Measurements from ENCODE around the gene PRG3. TPM values are rescaled to one million over a fixed set of nuclear protein-coding genes. Genes with fewer than 3 reads are reported as not detected.

The PRG3 gene
- total and polyA plus RNA-seq, 2 of the 4 experiments (the other 2 are of a cell fraction) = not detected

DNA sequence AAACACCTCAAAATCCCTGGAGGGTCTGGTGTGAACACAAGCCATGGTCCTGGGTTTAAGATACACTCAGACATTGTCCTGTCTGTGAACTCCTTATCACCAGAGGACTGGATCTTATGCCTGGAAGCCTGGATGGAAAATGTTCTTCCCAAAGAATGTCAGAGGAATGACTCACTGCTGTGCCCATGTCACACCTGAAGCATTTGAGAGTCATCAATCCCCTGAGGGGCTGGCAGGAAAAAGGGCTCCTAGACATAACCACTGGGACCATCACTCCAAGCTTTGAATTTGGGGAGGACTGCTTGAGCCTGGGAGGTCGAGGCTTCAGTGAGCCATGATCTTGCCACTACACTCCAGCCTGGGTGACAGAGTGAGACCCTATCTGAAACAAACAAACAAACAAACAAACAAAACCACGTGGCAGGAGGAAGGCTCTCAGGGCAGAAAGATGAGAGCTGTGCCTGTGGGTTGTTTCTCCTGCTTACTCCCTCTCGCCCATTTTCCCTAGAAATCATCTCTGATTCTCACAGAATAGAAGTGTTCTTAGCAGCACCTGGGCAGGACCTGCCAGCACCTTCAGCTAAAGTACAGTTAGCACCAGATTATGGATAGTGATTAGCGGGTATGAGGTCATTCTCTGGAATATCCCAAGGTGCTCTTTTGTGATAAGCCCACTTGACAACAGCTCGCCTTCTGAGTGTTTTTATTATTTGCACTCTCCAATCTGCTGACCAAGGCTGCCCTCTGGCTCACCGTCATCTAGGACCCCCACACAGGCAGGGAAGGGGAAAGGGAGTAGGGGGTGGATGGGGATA, 21.4 kb upstream of the PRG3 start:
- in situ Hi-C loops (cut with MboI; ENCODE audit: low sequenced_read_pairs) (no loop called here), dilution Hi-C loops (cut with HindIII; ENCODE audit: low sequenced_read_pairs, unreplicated experiment) (no loop called here), intact Hi-C loops (cut with micrococcal nuclease) (no loop called here)
- Histone ChIP-seq H4K5ac (ENCODE audit: low read depth, low read length) (no peak overlapping the region), H2BK120ac (ENCODE audit: low read depth, low read length) (no peak overlapping the region), H3K4me2 (ENCODE audit: low read depth, low read length) (no peak overlapping the region), H2BK5ac (ENCODE audit: low read depth, low read length, poor library complexity, severe bottlenecking) (no peak overlapping the region), H3K4ac (ENCODE audit: low read depth, low read length) (no peak overlapping the region), H2BK15ac (ENCODE audit: low read depth, low read length) (no peak overlapping the region), H2AK5ac (ENCODE audit: low read depth, low read length) (no peak overlapping the region), H4K20me1 (ENCODE audit: insufficient read depth, low read length) (no peaks in the 10 kb centered on the region), H3K18ac (ENCODE audit: low read depth, low read length) (no peak overlapping the region), H2AFZ (replicated peaks; ENCODE audit: low read length, poor library complexity) (no peak overlapping the region), H3K9me3 (ENCODE audit: control insufficient read depth, insufficient read depth, low read length) (no peaks in the 10 kb centered on the region), H3K4me1 (ENCODE audit: control insufficient read depth, insufficient read depth, low read length) (no peaks in the 10 kb centered on the region), H3K14ac (replicated peaks; ENCODE audit: low read depth, low read length) (no peak overlapping the region), H4K8ac (ENCODE audit: low read depth in 2 of 2, low read length in 2 of 2) (no peak overlapping the region), H3K9me1 (ENCODE audit: insufficient read depth, low read length) (no peaks in the 10 kb centered on the region), H3K9ac (ENCODE audit: low read depth, low read length) (no peak overlapping the region), H3K27me3 (ENCODE audit: control insufficient read depth, insufficient read depth, low read length) (peaks cover 28% of the 10 kb centered on the region), H3K36me3 (ENCODE audit: control insufficient read depth, insufficient read depth, low read length) (peaks cover 4% of the 10 kb centered on the region), H3K79me1 (ENCODE audit: low read depth in 1 of 2, low read length in 2 of 2) (no peaks in the 10 kb centered on the region), H3K4me3 (ENCODE audit: insufficient read depth, low read depth, low read length) (no peak overlapping the region), H4K91ac (ENCODE audit: insufficient read depth, low read depth, low read length) (no peak overlapping the region), H3K23ac (ENCODE audit: low read depth, low read length) (no peak overlapping the region), H2AK9ac (replicated peaks; ENCODE audit: low read depth, low read length, poor library complexity) (no peak overlapping the region), H2BK20ac (ENCODE audit: low read depth, low read length) (no peak overlapping the region), H3K27ac (ENCODE audit: insufficient read depth, low read length) (no peak overlapping the region), H3K56ac (ENCODE audit: extremely low read depth, insufficient read depth, low read length) (no peak overlapping the region)
- CTCF ChIA-PET = no interaction called here
- POLR2A ChIA-PET (ENCODE audit: unreplicated experiment) = no interaction called here
- ATAC-seq (ENCODE audit: low read depth) (no peak), DNase-seq (no peak)
- WGBS, 2 experiments (ENCODE audit: extremely low coverage in 2 of 2, insufficient read length in 1 of 2) = no CpG with 5 or more reads among the region's 6 CpGs
- TF ChIP-seq RAD21 (IDR thresholded peaks at IDR 0.05; ENCODE audit: low read length) (no peak), RCOR1 (IDR thresholded peaks at IDR 0.05; ENCODE audit: insufficient replicate concordance, low read length) (no peak), POLR2A (IDR thresholded peaks at IDR 0.05; ENCODE audit: low read depth, low read length) (no peak), MXI1 (IDR thresholded peaks at IDR 0.05; ENCODE audit: borderline replicate concordance, low read depth, low read length) (no peak), RFX5 (IDR thresholded peaks at IDR 0.05; ENCODE audit: low read depth, low read length) (no peak), SMC3 (IDR thresholded peaks at IDR 0.05; ENCODE audit: low read depth, low read length) (no peak), FOS (IDR thresholded peaks at IDR 0.05; ENCODE audit: low read depth, low read length) (no peak), NFE2L2 (IDR thresholded peaks at IDR 0.05; ENCODE audit: low read depth, low read length) (no peak), MAZ (IDR thresholded peaks at IDR 0.05; ENCODE audit: borderline replicate concordance, low read depth, low read length) (no peak), BHLHE40 (IDR thresholded peaks at IDR 0.05; ENCODE audit: low read depth, low read length) (no peak), CEBPB (IDR thresholded peaks at IDR 0.05; ENCODE audit: low read depth, low read length) (no peak), CHD1 (IDR thresholded peaks at IDR 0.05; ENCODE audit: low read depth, low read length) (no peak), MAFK (IDR thresholded peaks at IDR 0.05; ENCODE audit: low read depth, low read length) (no peak)
- TF ChIP-seq, protein P1, sequence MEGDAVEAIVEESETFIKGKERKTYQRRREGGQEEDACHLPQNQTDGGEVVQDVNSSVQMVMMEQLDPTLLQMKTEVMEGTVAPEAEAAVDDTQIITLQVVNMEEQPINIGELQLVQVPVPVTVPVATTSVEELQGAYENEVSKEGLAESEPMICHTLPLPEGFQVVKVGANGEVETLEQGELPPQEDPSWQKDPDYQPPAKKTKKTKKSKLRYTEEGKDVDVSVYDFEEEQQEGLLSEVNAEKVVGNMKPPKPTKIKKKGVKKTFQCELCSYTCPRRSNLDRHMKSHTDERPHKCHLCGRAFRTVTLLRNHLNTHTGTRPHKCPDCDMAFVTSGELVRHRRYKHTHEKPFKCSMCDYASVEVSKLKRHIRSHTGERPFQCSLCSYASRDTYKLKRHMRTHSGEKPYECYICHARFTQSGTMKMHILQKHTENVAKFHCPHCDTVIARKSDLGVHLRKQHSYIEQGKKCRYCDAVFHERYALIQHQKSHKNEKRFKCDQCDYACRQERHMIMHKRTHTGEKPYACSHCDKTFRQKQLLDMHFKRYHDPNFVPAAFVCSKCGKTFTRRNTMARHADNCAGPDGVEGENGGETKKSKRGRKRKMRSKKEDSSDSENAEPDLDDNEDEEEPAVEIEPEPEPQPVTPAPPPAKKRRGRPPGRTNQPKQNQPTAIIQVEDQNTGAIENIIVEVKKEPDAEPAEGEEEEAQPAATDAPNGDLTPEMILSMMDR (conservative IDR thresholded peaks at IDR 0.05; ENCODE audit: low read depth, low read length) = no peak
- TF ChIP-seq, protein P2, sequence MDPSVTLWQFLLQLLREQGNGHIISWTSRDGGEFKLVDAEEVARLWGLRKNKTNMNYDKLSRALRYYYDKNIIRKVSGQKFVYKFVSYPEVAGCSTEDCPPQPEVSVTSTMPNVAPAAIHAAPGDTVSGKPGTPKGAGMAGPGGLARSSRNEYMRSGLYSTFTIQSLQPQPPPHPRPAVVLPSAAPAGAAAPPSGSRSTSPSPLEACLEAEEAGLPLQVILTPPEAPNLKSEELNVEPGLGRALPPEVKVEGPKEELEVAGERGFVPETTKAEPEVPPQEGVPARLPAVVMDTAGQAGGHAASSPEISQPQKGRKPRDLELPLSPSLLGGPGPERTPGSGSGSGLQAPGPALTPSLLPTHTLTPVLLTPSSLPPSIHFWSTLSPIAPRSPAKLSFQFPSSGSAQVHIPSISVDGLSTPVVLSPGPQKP (IDR thresholded peaks at IDR 0.05; ENCODE audit: borderline replicate concordance, low read depth, low read length) = no peak
- TF ChIP-seq, protein P3, sequence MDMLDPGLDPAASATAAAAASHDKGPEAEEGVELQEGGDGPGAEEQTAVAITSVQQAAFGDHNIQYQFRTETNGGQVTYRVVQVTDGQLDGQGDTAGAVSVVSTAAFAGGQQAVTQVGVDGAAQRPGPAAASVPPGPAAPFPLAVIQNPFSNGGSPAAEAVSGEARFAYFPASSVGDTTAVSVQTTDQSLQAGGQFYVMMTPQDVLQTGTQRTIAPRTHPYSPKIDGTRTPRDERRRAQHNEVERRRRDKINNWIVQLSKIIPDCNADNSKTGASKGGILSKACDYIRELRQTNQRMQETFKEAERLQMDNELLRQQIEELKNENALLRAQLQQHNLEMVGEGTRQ (IDR thresholded peaks at IDR 0.05; ENCODE audit: low read depth, low read length) = no peak
- no TSS peak for BruUV-seq (replicated peaks)

All from IMR-90 (cell line).